Subcutaneous adipose tissue (tissue), 4 donors: ENCODE measurements around the gene CAB39. TPM values are rescaled to one million over a fixed set of nuclear protein-coding genes. Genes with fewer than 3 reads are reported as not detected.

Experiments used
- CTCF ChIP-seq: fragments of 450-650 bp; IDR thresholded peaks from one replicate; pipeline ENCODE4 v1.5.1; 2016; ENCODE audit warnings: low read depth, mild to moderate bottlenecking, control low read depth, antibody characterized with exemption, moderate library complexity
- total RNA-seq, 4 donors: library from RNA; depleted of rRNA; stranded (reverse); fragments of >200 nt; gene quantifications; one replicate each; pipeline ENCODE4 v1.1.0, GENCODE V29; 2016

CAB39 gene
- total RNA-seq, 4 donors from 2014 or later, result 93.8 to 142 (median 107) TPM

GRCh38 chr2:230777721-230778120, 65.1 kb downstream of the CAB39 start:
- TF ChIP-seq CTCF, result no peak

DNA sequence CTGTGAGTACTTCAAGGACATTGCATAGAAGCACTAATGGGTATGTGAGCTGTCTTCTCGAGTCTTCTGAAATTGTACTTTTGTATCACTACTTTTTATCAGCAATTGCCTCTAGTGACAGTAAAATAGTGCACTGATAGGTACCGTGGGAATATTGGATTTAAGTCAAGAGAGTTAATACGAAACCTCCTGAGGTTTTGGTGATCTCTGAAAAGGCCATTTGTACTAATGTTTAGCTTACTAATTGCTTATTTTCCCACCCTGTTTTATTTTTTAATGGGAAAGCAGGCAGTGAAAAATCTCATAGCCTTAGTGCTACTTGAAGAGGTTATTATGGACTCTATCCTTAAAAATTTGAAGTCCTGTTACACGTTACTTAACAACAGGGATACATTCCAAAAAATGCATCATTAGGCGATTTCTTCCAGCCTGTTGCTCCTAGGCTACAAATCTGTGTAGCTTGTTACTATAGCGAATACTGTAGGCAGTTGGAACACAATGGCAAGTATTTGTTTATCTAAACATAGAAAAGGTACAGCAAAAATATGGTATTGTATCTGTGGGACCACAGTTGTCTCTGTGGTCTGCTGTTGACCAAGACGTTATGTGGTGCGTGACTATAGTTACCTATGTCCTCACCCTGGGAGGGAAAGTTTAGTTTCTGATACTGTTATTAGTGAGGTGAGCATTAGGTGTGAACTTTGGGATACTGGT, 65.9 kb downstream of the CAB39 start:
- no peak for TF ChIP-seq CTCF

DNA sequence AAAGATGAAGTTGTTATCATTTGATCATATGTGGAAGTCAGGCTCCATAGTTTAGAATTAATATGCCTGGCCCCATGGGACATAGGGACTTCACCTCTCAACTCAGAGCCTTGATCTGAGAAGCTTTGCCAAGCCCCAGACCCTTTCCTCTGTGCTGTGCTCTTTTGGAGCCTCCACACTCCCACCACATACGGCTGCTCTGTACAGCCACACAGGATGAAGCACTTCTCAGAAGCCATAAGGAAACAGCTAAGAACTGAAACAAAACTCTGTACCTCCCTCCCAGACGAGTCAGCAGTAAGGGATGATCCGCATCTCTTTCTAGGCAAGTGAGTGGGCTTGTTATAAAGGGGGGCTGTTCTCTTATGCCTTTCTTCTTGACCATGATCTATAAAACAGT, 66.5 kb downstream of the CAB39 start:
- no peak for TF ChIP-seq CTCF

- TF ChIP-seq CTCF, result no peak
These were observed 67.0 kb downstream of the CAB39 start for GRCh38 chr2:230779607-230780006.

DNA sequence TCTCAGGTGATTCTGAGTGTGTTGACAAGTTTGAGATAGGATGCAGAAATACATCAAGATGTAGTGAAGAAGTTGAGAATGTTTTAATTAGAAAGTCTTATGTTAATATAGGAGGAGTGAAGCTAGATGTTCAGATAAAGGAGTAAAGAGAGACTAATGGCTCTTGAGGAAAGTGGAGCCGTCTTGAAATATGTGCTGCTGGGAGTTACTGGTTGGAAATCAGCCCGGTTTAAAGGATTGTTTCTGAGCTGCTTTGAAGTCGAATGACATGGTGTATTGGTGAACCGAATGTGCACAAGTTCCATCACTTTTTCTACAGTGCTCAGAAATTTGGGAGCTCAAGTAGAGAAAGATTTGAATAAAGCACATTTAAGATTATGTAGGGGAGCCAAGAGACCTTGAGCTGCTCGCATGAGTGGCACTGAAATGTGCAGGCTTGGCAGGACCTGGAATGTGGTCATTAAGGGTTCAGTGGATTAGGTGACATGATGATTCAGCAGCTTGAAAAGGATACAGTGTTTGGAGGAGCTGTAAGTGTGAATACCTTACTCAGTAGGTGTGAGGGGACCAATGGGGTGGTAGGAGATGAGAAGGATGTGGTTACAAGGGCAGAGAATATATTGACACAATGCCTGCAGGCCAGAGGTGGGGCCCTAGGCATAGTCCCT, 68.6 kb downstream of the CAB39 start:
- no peak for TF ChIP-seq CTCF

- no peak for TF ChIP-seq CTCF
These were observed 70.5 kb downstream of the CAB39 start for GRCh38 chr2:230783101-230783500.

DNA sequence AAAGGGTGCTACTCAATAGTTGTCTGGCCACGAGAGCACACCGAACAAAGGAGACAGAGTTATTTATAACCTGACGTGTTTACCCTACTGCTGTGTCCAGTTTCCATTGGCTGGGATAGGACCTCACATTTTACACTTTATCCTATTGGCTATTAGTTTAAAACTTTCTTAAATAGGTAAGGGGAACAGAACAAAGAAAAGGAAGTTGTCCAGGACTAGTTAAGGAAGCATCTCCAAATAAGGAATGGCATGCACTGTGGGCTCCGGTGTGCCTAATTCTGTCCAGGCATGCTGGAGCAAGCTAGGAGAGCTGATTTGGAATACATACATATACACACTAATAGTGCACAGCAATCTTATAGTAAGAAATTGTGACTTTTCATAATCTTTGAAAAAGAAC, 72.2 kb downstream of the CAB39 start:
- TF ChIP-seq CTCF, result no peak
